22Rv1 (cell line): ENCODE results near the gene DGUOK.

Experiments used
- H3K27ac ChIP-seq: fragments of 450-650 bp; 2 replicates; pipeline ENCODE4 v1.5.1; 2017
- ZFX ChIP-seq: fragments of 450-650 bp; IDR thresholded peaks from 2 replicates; pipeline ENCODE4 v1.6.1; 2017; ENCODE audit warnings: antibody characterized with exemption, borderline replicate concordance
- TF ChIP-seq, protein P1 (sequence below): fragments of 450-650 bp; IDR thresholded peaks from 2 replicates; pipeline ENCODE4 v1.5.1; 2017; ENCODE audit warnings: mild to moderate bottlenecking

DGUOK gene

DNA sequence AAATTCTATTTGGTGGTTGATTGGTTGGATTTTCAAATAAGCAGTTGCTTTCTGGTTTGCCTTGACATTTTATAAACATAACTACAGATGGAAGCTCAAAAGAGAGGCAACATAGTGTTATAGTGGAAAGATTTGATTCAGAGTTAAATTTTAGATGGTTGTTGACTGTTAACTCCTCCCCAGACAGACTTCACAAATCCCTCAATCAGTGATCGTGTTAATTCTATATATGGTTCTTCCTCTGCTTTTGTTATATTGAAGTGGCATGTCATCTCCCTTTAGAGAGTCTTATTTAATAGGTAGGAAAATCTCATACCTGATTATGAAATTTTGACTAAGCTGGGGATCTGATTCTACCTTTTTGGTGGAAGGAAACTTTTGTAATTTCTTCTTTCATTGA is 19.5 kb downstream of the DGUOK start:
- no peak overlapping the region for H3K27ac ChIP-seq
- no peak for TF ChIP-seq ZFX
- TF ChIP-seq, protein P1, sequence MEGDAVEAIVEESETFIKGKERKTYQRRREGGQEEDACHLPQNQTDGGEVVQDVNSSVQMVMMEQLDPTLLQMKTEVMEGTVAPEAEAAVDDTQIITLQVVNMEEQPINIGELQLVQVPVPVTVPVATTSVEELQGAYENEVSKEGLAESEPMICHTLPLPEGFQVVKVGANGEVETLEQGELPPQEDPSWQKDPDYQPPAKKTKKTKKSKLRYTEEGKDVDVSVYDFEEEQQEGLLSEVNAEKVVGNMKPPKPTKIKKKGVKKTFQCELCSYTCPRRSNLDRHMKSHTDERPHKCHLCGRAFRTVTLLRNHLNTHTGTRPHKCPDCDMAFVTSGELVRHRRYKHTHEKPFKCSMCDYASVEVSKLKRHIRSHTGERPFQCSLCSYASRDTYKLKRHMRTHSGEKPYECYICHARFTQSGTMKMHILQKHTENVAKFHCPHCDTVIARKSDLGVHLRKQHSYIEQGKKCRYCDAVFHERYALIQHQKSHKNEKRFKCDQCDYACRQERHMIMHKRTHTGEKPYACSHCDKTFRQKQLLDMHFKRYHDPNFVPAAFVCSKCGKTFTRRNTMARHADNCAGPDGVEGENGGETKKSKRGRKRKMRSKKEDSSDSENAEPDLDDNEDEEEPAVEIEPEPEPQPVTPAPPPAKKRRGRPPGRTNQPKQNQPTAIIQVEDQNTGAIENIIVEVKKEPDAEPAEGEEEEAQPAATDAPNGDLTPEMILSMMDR, result no peak

DNA sequence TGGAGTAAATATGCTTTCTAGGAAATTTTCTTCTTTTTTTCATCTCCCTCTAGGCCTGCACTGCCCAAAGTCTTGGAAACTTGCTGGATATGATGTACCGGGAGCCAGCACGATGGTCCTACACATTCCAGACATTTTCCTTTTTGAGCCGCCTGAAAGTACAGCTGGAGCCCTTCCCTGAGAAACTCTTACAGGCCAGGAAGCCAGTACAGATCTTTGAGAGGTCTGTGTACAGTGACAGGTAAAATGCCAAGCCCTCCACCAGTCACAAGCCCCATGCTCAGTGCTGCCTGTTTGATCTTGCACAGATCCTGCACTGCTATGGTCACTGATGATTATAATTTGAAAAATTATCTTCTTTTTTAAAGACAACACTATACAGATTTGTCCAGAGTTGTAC is 20.0 kb downstream of the DGUOK start:
- TF ChIP-seq ZFX, result no peak
- TF ChIP-seq, protein P1, result no peak

DNA sequence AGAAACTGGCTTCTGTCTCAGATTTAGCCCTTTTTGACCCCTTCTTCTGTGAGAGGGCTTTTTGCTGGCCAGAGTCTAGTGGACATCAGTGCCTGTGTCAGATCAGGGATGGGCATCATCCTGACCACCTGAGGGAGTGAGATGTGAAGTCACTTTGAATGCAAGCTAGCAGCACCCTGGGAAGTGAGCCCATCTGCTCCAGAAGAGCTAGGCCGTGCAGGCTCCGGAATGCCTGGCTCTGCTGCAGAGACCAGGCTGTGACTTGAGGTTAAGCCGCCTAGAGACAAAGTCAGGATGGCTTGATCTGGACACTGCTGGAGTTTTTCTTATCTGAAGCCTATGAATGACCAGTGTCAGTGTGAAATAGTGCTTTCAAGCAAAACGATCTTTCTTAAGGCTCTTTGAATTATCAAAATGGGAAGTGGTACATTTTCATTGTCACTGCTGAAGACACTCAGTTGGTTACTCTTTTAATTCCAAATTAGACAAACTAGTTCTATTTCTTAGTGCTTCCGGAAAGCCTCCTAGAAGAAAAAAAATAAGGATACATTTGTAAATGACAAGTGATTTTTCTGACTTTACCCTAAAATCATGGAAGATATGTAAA is 20.8 kb downstream of the DGUOK start:
- TF ChIP-seq ZFX, result no peak
- TF ChIP-seq, protein P1, result no peak
- H3K27ac ChIP-seq, result no peak overlapping the region

More for the DNA sequence above, 20.0 kb downstream of the DGUOK start:
- H3K27ac ChIP-seq, result no peak overlapping the region

DNA sequence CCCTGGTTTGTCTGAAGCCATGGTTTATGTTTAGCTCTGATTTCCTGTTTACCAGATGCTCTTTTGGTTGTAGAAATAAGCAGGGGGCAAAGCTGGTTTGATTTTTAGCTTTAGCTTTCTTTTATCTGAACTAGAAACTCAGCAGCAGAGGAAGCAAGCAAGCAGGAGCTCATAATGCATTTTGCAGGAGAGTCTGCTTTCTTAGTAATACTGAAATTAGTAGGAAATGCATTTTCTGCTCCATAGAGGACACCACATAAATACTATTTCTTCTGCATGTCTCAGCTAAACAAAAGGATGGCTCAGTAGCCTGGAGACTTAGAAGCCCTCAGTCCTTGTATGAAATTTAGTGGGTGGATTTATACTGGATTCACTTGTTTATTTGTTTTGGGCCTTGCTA is 23.1 kb downstream of the DGUOK start:
- no peak overlapping the region for H3K27ac ChIP-seq
- TF ChIP-seq ZFX, result no peak
- TF ChIP-seq, protein P1, result no peak

DNA sequence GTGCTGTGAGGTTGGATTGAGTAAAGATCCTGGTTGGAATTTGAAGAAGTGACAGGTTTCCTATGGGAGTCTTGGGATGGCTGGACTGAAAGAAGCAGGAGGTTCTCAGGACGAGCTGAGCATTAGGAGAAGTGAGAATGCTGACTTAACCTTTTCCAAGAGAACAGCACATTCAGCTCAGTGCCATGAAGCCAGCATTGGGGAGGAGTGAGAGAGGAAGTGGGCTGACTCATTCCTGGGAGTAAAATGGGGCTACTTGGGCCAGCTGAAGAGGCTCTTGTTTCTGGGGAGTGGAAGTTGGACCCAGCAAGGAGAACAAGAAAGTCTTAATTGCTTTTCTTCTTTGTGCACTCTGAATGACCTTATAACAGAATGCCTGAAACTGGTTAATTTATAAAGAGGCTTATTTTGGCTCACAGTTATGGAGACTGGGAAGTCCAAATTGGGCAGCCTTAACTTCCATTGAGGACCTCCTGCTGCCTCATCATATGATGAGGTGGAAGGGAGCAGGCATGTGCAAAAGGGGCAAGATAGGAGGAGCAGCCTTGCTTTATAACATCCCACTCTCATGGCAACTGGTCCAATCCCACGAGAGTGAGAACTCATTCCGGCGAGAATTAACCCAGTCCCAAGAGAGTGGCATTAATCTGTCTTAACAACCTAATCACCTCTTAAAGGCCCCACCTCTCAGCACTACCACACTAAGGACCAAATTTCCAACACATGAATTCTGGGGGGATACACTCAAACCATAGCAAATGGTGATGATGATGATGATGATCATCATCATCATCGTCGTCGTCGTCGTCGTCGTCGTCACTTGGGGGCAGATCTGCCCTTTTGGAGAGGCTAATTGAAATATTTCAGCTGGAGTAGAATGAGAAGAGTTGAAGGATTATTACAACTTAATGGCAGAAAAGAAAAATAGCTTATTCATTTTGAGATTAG is 26.1 kb downstream of the DGUOK start:
- H3K27ac ChIP-seq, result no peak overlapping the region
- TF ChIP-seq ZFX, result no peak
- TF ChIP-seq, protein P1, result no peak

DNA sequence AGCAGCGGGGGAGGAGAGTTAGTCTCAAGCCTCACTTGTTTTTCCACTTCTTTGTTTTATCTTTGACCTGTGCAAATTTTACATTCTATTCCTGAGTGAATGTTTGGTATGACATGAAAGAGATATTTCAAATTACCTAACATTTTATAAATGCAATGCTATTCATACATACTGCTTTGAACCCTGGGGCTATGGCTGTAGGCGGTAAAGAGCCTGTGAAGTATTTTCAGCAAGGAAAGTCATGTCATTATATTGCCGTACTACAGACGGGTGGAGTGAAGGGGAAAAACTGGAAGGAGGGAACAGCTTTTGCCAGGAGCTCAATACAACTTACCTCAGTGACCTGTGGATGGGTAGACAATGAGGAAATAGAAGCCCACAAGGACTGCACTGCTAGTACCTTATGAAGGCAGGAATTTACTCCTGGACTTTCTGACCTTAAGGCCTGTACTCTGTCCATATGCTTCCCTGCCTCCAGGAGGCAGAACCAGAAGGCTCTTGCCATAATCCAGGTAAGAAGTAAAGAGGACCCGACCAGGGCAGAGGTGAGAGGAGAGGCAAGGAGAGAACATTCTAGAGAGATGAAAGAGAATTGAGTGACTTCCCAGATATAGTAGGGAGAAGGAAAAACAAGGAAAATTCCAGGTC is 29.7 kb downstream of the DGUOK start:
- H3K27ac ChIP-seq, result no peak overlapping the region
- TF ChIP-seq, protein P1, result no peak
- TF ChIP-seq ZFX, result no peak
